ENCODE results near the gene SORCS1.

SORCS1 gene

DNA sequence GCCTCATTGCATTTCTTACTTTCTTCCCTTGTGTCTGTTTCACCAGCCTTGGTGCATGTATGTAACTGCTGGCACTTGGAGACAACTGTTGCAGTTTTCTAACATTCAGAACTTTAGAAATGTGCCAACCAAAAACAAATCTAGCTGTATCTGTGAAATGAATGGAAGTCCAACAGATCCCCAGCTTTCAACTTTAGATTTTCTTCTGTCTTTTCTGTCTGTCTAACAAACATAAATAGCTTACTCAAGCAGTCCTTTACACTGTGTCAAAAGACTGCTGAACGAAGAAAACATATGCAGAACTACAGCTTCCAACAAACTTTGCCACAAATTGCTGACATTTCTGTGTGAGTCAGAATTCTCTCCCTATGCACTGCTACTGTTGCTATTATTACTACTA lies 30.9 kb downstream of the SORCS1 start (continued):
- TF ChIP-seq ZNF266 (tag by site-specific recombination; IDR thresholded peaks at IDR 0.05; ENCODE audit: low read depth) (no peak), MEIS1 (CRISPR knock-in tag; IDR thresholded peaks at IDR 0.05; ENCODE audit: borderline replicate concordance) (no peak)

DNA sequence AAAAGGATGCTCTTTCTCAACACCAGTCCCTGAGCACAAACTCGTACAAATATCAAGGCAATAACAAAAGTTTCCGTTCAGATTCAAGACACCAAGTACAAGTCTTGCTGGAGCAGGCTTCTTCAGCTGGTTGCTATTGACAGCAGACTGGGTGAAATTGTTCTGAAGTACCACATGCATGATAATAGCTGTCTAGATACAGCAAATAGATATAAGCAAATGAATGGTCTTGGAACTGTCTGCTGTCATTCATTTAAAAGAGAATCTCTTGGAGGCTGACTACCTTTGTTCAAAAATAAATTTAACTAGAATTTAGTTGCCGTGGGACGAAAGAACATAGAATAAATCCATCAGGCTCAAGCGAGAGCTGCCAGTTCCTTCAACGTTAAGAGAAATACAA lies 35.5 kb downstream of the SORCS1 start:
- no peak for TF ChIP-seq ZNF274 (IDR thresholded peaks at IDR 0.05; ENCODE audit: low read length)
- TF ChIP-seq ZNF274 (tag by site-specific recombination; IDR thresholded peaks at IDR 0.05; ENCODE audit: borderline replicate concordance) = no peak
- TF ChIP-seq SP7 (tag by site-specific recombination; IDR thresholded peaks at IDR 0.05) = no peak
- H3K27ac ChIP-seq (ENCODE audit: extremely low read depth, low read depth, low read length) = no peak overlapping the region
- no peaks in the 10 kb centered on the region for H3K36me3 ChIP-seq (ENCODE audit: control insufficient read depth in 2 of 2, insufficient read depth in 1 of 2, low read length in 2 of 2)
- H3K4me1 ChIP-seq (ENCODE audit: control insufficient read depth, insufficient read depth, low read length) = no peaks in the 10 kb centered on the region
- ChIA-PET CTCF (no interaction called here), POLR2A (no interaction called here)
- no peak overlapping the region for H3K4me3 ChIP-seq (ENCODE audit: low read depth, low read length)
- no peaks in the 10 kb centered on the region for H3K9me3 ChIP-seq (ENCODE audit: control insufficient read depth, insufficient read depth, low read depth, low read length)

DNA sequence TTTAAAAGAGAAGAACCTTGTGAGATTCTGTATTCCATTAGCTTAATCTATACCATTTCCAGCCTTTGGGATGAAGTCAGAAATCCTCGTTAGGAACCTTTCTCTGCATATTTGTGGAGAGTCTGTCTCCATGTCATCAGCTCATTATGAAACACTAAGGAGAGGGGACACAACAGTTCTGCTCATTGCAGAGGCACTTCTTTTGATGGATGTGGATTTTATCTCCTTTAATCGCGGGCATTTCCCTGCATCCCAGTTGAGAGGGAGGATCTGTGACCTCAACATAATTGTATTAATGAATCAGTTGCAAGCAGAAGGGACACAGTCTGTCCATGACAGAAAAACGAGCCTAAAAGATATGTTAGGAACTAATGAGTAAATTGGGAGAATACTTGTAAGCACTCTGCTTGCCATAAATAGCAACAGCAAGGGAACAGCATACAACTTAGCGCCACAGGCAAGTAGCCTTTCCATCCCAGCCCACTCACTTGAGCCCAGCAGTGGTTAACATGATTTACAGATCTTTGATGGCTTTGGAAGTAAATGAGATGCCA lies 37.9 kb downstream of the SORCS1 start:
- H3K9me3 ChIP-seq (ENCODE audit: control insufficient read depth, insufficient read depth, low read depth, low read length) = no peaks in the 10 kb centered on the region
- ChIA-PET POLR2A (no interaction called here), CTCF (no interaction called here)
- no peaks in the 10 kb centered on the region for H3K4me1 ChIP-seq (ENCODE audit: control insufficient read depth, insufficient read depth, low read length)
- TF ChIP-seq GFI1B (tag by site-specific recombination; IDR thresholded peaks at IDR 0.05) (no peak), ZNF600 (tag by site-specific recombination; IDR thresholded peaks at IDR 0.05) (no peak), YY2 (tag by site-specific recombination; IDR thresholded peaks at IDR 0.05) (no peak), ZNF747 (tag by site-specific recombination; IDR thresholded peaks at IDR 0.05) (no peak), ZFHX2 (tag by site-specific recombination; conservative IDR thresholded peaks at IDR 0.05) (no peak), ZNF112 (tag by site-specific recombination; IDR thresholded peaks at IDR 0.05) (no peak), GLI4 (tag by site-specific recombination; IDR thresholded peaks at IDR 0.05) (no peak), ZNF404 (tag by site-specific recombination; IDR thresholded peaks at IDR 0.05) (no peak), ZNF335 (tag by site-specific recombination; conservative IDR thresholded peaks at IDR 0.05) (no peak), SCRT2 (tag by site-specific recombination; IDR thresholded peaks at IDR 0.05) (no peak), EGR2 (tag by site-specific recombination; IDR thresholded peaks at IDR 0.05; ENCODE audit: low read depth) (no peak), ZNF146 (tag by site-specific recombination; IDR thresholded peaks at IDR 0.05) (no peak), ZNF654 (tag by site-specific recombination; IDR thresholded peaks at IDR 0.05; ENCODE audit: low read depth) (no peak)
- TF ChIP-seq, protein P1, sequence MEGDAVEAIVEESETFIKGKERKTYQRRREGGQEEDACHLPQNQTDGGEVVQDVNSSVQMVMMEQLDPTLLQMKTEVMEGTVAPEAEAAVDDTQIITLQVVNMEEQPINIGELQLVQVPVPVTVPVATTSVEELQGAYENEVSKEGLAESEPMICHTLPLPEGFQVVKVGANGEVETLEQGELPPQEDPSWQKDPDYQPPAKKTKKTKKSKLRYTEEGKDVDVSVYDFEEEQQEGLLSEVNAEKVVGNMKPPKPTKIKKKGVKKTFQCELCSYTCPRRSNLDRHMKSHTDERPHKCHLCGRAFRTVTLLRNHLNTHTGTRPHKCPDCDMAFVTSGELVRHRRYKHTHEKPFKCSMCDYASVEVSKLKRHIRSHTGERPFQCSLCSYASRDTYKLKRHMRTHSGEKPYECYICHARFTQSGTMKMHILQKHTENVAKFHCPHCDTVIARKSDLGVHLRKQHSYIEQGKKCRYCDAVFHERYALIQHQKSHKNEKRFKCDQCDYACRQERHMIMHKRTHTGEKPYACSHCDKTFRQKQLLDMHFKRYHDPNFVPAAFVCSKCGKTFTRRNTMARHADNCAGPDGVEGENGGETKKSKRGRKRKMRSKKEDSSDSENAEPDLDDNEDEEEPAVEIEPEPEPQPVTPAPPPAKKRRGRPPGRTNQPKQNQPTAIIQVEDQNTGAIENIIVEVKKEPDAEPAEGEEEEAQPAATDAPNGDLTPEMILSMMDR (tag by site-specific recombination; IDR thresholded peaks at IDR 0.05) = no peak
- TF ChIP-seq, protein P2, sequence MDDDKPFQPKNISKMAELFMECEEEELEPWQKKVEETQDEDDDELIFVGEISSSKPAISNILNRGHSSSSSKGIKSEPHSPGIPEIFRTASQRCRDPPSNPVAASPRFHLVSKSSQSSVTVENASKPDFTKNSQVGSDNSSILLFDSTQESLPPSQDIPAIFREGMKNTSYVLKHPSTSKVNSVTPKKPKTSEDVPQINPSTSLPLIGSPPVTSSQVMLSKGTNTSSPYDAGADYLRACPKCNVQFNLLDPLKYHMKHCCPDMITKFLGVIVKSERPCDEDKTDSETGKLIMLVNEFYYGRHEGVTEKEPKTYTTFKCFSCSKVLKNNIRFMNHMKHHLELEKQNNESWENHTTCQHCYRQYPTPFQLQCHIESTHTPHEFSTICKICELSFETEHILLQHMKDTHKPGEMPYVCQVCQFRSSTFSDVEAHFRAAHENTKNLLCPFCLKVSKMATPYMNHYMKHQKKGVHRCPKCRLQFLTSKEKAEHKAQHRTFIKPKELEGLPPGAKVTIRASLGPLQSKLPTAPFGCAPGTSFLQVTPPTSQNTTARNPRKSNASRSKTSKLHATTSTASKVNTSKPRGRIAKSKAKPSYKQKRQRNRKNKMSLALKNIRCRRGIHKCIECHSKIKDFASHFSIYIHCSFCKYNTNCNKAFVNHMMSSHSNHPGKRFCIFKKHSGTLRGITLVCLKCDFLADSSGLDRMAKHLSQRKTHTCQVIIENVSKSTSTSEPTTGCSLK (tag by site-specific recombination; IDR thresholded peaks at IDR 0.05) = no peak
- TF ChIP-seq, protein P3, sequence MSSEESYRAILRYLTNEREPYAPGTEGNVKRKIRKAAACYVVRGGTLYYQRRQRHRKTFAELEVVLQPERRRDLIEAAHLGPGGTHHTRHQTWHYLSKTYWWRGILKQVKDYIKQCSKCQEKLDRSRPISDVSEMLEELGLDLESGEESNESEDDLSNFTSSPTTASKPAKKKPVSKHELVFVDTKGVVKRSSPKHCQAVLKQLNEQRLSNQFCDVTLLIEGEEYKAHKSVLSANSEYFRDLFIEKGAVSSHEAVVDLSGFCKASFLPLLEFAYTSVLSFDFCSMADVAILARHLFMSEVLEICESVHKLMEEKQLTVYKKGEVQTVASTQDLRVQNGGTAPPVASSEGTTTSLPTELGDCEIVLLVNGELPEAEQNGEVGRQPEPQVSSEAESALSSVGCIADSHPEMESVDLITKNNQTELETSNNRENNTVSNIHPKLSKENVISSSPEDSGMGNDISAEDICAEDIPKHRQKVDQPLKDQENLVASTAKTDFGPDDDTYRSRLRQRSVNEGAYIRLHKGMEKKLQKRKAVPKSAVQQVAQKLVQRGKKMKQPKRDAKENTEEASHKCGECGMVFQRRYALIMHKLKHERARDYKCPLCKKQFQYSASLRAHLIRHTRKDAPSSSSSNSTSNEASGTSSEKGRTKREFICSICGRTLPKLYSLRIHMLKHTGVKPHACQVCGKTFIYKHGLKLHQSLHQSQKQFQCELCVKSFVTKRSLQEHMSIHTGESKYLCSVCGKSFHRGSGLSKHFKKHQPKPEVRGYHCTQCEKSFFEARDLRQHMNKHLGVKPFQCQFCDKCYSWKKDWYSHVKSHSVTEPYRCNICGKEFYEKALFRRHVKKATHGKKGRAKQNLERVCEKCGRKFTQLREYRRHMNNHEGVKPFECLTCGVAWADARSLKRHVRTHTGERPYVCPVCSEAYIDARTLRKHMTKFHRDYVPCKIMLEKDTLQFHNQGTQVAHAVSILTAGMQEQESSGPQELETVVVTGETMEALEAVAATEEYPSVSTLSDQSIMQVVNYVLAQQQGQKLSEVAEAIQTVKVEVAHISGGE (tag by site-specific recombination; conservative IDR thresholded peaks at IDR 0.05; ENCODE audit: low read depth) = no peak
- TF ChIP-seq, protein P4, sequence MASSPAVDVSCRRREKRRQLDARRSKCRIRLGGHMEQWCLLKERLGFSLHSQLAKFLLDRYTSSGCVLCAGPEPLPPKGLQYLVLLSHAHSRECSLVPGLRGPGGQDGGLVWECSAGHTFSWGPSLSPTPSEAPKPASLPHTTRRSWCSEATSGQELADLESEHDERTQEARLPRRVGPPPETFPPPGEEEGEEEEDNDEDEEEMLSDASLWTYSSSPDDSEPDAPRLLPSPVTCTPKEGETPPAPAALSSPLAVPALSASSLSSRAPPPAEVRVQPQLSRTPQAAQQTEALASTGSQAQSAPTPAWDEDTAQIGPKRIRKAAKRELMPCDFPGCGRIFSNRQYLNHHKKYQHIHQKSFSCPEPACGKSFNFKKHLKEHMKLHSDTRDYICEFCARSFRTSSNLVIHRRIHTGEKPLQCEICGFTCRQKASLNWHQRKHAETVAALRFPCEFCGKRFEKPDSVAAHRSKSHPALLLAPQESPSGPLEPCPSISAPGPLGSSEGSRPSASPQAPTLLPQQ (tag by site-specific recombination; IDR thresholded peaks at IDR 0.05) = no peak
- H3K36me3 ChIP-seq (ENCODE audit: control insufficient read depth in 2 of 2, insufficient read depth in 1 of 2, low read length in 2 of 2) = no peaks in the 10 kb centered on the region
- no peak overlapping the region for H3K27ac ChIP-seq (ENCODE audit: extremely low read depth, low read depth, low read length)
- H3K4me3 ChIP-seq (ENCODE audit: low read depth, low read length) = no peak overlapping the region

Data from HEK293 (cell line).